ENCODE results near the gene ABCG2.

ABCG2 gene

GRCh38 chr4:88185906-88186305, 27.5 kb upstream of the ABCG2 start:
- no peak overlapping the region for H3K4me3 ChIP-seq (ENCODE audit: low read length)
- TF ChIP-seq CTCF (conservative IDR thresholded peaks at IDR 0.05; ENCODE audit: low read length), result no peak
- DNase-seq (ENCODE audit: low read depth), result no peak

- TF ChIP-seq CTCF (conservative IDR thresholded peaks at IDR 0.05; ENCODE audit: low read length), result no peak
- no peak overlapping the region for H3K4me3 ChIP-seq (ENCODE audit: low read length)
- DNase-seq (ENCODE audit: low read depth), result no peak
These were observed 20.8 kb upstream of the ABCG2 start for GRCh38 chr4:88179261-88179660.

- no peak for DNase-seq (ENCODE audit: low read depth)
- H3K4me3 ChIP-seq (ENCODE audit: low read length), result no peak overlapping the region
- TF ChIP-seq CTCF (conservative IDR thresholded peaks at IDR 0.05; ENCODE audit: low read length), result no peak
These were observed 20.3 kb upstream of the ABCG2 start for GRCh38 chr4:88178626-88179231.

GRCh38 chr4:88177983-88178625, 19.7 kb upstream of the ABCG2 start:
- H3K4me3 ChIP-seq (ENCODE audit: low read length), result no peak overlapping the region
- peak; percentile 77 for DNase-seq (ENCODE audit: low read depth)
- TF ChIP-seq CTCF (conservative IDR thresholded peaks at IDR 0.05; ENCODE audit: low read length), result no peak

- TF ChIP-seq CTCF (conservative IDR thresholded peaks at IDR 0.05; ENCODE audit: low read length), result no peak
- DNase-seq (ENCODE audit: low read depth), result no peak
- H3K4me3 ChIP-seq (ENCODE audit: low read length), result no peak overlapping the region
These were observed 14.5 kb upstream of the ABCG2 start for GRCh38 chr4:88172987-88173386.

GRCh38 chr4:88171206-88171605, 12.8 kb upstream of the ABCG2 start:
- TF ChIP-seq CTCF (conservative IDR thresholded peaks at IDR 0.05; ENCODE audit: low read length), result no peak
- no peak overlapping the region for H3K4me3 ChIP-seq (ENCODE audit: low read length)
- no peak for DNase-seq (ENCODE audit: low read depth)

GRCh38 chr4:88169298-88169697, 10.9 kb upstream of the ABCG2 start:
- DNase-seq (ENCODE audit: low read depth), result no peak
- H3K4me3 ChIP-seq (ENCODE audit: low read length), result no peak overlapping the region
- TF ChIP-seq CTCF (conservative IDR thresholded peaks at IDR 0.05; ENCODE audit: low read length), result no peak

Measured in AG10803 (cell line).